Stromal cell of bone marrow (primary cell): ENCODE results near the gene DCAF7.

Experiments used
- DNase-seq: peaks from one replicate; pipeline ENCODE4 v3.0.0-alpha.2; 2012; ENCODE audit warnings: low read depth

Gene DCAF7

DNA sequence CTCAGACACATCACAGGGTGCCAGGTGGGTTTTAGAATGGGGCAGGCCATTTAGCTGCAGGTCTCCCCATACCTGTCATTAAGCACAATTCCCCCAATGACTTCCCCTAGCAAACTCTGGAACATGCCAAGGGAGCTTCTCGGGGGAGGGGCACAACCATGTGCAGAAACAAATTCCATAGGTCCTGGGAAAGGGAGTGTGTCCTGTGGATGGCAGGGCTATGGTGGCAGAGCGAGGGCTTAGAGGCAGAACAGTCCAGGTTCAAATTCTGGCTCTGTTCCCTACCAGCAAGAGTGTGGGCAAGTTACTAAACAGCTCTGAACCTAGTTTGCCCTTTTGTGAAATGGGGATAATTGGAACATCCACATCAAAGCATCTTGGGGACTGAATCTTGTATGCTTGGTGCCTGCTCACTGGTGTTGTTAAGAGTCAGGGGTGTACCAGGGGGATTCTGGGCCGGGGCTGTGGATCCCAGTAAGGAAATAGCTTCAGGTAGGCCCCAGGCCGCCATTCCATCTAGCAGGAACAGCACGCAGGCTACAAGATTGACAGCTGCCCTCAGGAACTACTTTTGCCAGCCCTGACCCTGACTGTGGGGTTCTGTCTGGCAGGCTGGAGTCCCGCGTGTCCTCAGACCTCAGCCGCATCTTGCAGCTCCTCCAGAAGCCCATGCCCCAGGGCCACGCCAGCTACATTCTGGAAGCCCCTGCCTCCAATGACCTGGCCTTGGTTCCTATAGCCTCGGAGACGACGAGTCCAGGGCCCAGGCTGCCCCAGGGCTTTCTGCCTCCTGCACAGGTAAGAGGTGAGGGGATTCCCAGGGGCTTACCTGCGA, 5.6 kb upstream of the DCAF7 start:
- DNase-seq = no peak

DNA sequence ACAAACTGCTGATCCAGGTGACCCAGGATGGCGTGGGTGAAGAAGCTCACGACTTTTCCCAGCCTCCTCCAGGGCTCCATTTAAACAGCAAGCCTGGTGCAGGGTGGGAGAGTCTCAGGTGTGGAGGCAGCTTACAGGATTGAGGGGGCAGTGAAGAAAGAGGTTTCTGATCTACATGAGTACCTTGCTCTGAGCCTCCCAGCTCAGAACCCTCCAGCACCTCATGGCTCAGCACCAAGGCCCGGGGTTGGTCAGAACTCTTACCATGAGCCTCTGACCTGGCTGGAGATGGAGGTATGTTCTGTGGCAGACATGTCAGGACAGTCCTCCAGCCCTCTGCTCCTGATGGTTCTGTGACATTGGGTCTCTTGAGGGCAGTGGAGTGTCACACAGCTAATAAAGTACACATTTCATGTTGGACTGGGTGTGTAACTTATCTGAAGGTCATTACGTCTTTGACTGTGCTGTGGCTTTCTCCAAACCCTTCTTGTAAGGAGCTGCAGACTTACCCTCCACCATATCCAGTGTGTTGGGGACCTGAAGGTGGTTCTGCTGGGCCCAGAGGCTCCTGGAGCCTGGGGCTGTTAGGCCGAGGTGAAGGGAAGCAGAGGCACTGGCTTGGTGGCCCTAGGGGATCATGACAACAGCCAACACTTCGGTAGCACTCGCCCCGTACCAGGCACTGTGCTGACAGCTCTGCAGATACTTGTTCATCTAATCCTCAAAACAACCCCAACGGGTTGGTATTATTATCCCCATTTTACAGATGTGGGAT, 3.8 kb upstream of the DCAF7 start:
- DNase-seq = no peak

DNA sequence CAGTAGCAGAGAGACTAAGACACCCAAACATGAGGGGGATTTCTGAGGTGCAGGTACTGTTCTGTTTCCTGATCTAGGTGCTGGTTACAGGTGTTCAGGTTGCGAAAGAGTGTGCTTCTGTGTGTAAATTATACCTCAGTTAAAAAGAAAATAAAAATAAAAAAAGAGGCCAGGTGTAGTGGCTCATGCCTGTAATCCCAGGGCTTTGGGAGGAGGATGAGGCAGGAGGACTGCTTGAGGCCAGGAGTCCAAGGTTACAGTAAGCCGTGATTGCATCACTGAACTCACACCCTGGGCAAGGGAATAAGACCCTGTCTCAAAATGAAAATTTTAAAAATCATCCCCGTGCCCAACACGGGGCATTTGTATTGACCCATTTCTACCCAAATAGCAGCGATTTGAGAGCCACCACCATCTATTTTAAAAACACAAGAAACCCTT, 3.2 kb upstream of the DCAF7 start:
- no peak for DNase-seq

DNA sequence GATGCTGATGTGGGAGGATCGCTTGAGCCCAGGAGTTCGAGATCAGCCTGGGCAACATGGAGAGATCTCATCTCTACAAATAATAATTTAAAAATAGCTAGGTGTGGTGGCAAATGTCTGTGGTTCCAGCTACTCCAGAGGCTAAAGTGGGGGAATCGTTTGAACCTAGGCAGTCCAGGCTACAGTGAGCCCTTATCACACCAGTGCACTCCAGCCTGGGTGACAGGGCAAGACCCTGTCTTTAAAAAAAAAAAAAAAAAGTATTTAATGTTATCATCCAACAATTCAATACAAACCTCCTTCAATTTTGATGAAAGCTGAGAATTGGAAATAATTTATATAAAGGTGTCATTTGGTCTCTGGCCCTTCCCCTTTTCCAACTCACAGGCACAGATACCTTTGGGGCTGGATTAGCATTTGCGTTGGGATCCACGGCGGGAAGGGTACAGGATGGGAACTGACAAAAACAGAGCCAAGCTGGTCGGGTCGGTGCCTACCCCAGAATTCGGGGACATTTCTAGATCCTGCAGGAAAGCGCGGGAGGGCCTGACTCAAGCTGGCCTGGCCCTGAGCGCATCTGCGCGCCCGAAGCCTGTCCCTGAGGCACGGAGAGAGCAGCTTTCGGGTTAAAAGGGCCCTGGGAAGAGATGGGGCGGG, 860 bp upstream of the DCAF7 start:
- no peak for DNase-seq

DNA sequence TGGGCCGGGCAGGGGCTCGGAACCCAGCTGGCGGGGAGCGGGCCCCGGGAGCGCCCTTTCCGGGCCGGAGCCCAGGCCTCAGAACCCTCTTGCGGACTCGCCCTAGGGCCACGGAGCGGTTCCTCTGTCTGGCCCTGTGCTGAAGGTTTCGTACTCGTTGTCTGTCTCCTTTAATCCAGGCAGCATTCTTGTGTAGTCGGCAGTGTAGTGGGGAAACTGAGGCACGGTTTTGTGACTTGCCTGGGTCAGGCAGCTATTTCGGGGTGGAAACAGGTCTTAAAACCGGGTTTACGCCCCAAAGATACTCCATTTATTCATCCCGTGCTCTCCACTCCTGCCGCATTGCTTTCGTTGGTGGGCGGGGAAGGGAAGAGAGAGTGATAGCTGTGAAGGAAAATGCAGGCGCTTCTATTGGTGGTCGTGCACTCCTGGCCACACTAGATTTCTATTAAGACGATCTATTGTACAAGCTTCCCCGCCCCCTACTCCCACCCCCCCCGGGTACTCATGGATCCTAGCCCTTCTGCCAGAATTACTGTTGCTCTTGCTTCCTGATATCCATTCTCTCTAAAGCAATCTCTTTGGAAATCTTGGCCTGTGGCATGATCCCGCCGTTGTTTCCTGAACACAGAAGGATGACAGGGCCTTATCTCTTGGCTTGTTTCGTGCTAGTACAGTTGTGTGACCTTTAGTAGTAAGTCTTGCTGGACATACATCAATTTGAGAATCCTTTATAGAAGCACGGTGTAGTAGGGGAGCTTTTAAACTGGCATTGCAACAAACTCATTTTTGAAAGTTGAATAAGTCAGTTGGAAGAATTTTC, 751 bp downstream of the DCAF7 start:
- DNase-seq = no peak

DNA sequence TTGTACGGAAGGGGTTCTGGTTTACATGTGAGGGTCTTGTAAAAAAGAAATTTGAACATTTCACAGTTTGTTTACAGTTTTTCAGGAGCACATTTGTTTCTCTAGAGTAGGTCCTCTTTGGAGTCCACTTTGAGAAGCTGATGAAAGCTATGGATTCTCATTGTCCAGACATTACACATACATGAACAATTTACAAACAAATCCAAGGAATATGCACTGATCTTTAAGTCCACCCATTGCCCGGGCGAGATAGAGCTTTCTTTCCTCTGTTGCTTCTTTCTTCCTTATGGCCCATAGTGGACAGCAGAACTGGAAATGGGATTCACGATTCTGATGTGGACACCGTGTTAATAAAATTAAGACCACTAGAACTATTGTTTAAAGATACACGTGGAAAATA, 1.9 kb downstream of the DCAF7 start:
- DNase-seq = no peak

DNA sequence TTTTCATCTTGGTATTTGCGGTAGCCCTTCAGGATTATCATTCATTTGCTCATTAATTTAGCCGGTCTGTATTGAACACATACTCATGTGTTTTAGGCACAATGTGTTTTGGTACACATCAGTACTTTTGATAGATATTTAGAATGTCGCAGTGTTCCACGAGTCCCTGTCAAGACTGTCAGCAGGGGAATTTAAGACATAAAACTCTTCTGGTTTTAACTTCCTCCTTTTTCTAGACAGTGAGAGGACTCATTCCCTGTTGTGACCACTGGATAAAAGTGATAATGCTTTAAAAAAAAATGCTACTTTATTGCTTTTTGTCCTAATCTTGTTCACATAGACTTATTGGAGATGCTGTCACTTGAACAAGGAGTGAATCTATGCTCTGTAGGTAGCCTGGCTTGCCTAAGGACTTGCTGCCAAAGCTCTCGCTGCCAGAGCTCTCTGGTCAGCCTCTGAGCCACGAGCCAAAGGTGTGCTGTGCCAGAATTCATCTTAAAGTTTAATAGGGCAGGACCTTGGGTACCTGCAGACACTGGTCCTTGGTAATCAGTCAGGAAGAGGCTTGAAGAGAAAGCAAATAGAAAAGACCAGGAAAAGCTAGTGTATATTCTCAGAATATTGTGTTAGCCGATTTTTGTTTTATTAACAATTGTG, 5.4 kb downstream of the DCAF7 start:
- DNase-seq = no peak

DNA sequence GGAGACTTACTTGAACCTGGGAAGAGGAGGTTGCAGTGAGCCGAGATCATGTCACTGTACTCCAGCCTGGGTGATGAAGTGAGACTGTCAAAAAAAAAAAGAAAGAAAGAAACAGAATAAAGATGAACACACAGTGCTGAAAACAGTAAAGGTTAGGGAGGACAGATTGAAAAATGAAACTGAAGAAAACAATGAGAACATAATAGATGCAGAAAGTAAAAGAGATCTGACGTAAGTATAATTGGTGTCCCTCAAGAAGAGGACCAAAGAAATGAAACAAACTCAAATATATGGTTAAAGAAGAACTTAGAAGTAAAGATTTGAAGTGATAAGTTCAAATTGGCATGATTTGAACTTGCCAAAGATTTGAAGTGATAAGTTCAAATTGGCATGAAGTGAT, 7.1 kb downstream of the DCAF7 start:
- no peak for DNase-seq

DNA sequence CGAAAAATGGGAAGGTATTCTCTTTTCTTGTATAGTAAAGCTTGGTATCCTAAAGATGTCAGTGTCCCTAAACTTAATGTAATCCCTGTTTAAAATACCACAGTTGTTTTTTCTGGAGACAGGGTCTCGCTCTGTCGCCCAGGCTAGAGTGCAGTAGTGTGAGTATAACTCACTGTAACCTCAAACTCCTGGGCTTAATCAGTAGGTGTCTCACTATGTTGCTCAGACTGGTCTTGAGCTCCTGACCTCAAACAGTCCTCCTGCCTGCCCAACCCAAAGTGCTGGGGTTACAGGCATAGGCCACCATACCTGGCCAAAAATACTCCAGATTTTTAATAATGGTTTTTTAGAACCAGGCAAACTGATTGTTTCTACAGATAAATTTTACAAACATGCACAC, 8.2 kb downstream of the DCAF7 start:
- DNase-seq = no peak

DNA sequence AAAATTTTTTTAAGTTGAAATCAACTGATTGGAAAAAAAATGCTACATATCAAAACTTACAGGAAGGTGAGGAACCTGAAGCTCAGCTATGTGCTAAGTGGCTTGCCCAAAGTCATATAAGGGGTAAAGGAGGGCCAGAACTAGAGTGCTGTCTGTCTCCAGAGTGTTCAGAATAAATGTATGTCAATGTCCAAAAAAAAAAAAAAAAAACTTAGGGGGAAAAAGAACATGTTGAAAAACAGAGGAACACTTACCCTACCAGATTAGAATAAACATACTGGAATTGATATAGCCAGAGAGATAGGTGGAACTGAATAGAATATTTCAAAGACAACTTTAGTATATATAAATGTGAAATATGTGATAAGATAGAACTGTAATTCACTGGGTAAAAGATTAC, 11.5 kb downstream of the DCAF7 start:
- DNase-seq = no peak

DNA sequence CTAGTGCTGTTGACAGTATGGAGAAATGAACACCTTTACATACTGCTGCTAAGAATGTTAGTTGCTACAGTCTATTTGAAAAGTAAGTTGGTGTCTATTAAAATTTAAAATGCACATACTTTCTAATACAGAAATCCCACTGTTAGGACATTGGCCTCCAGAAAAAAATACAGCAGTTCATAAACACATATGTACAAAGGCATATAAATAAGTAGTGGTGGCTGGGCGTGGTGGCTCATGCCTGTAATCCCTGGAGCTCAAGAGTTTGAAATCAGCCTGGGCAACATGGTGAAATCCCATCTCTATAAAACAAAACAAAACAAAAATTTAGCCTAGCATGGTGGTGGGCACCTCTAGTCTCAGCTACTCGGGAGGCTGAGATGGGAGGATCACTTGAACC, 13.1 kb downstream of the DCAF7 start:
- DNase-seq = no peak

DNA sequence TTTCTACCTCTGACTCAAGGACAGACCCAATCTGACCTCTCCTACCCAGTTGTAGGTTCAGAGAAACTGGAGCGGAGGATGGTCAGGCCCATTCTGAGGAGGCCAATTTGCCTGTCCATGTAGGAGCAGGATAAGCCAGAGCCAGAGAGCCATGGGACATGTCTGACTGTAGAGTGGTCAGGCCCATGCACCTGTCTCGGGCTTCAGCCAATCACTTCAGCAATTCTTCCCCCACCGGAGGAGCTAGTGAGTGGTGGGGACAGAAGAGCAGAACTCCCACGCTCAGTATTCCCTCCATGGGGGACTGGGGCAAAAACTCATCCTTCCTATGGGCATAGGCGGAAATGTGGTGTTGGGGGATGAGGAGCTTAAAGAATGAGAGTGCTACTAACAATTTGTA, 14.3 kb downstream of the DCAF7 start:
- DNase-seq = no peak

DNA sequence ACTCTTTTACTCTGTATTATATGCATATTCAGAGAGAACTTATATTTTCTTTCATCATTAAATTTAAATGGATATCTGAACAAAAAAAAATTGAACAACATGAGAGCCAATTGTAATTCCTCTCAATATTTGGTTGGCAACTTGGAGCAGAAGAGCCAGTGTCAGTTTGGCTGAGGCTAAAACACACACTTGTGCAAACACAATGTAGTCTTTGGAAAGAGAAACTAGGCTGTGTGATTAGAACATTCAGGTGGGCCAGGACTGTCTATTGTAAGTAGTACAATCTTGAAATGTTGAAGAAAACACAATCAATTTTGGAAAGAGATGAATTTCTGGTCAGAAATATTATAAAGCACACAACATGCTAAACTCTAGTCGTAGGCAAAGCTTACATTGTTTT, 17.0 kb downstream of the DCAF7 start:
- no peak for DNase-seq

DNA sequence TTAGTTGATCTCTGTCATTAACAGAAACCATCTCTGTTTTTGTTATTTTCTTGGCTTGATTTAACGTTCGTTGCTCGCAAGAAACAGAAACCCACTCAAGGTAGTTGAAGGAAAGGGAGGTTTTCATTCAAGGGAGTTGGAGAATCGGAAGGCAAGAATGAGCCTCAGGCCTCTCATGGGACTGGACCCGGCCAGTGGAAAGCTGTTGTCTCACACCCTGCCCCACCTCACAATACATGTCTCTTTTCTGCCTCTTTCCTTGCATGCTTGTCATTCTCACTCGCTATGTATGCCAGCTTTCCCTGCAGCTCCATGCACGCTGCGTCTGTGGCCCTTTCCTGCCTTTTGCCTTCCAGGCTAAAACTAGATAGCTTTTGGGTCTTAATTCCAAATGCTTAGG, 18.3 kb downstream of the DCAF7 start:
- DNase-seq = no peak

DNA sequence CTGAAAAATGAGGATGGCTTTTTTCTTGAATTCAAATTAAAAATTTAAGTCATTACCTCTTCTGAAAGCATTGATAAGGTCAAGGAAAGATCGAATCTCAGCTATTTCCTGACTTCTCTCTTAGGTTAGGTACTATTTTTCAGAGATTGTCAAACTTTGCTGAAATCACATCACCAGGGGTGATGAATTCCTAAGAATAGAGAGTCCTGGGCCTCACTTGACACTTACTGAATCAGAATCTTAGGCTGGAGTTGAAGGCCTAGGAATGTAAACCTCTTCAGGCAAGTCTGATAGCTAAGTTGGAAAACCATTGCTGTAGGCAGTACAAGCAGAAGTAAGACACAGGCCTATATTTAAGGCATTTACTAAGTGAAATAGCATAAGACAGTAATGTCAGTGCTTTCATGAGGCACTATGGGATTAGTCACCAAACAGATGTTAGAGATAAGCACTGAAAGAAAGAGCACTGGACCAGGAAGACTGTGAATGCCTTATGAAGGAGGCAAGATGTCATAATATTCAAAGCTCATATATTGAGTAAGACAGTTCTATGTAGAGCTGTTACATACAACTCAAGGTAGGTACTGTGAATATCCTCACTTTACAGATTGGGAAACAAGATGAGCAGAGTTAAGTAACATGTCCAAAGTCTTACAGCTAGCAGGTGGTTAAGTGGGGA, 21.5 kb downstream of the DCAF7 start:
- peak; percentile 16 for DNase-seq

DNA sequence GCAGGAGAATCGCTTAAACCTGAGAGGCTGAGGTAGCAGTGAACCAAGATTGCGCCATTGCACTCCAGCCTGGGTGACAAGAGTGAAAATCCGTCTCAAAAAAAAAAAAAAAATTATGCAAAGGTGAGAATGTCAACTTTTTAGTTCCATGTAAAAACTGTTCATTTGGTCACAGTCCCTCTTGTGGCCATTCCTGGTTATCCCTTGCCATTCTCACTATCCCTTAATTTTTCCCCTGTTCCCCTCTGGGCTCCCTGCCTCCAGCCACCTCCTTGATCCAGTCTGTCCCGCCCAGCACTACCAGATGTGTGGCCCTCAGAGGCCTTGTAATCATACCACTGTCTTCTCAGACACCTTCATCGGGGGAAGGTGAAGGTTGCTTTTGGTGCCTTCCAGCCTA, 23.4 kb downstream of the DCAF7 start:
- DNase-seq = no peak

DNA sequence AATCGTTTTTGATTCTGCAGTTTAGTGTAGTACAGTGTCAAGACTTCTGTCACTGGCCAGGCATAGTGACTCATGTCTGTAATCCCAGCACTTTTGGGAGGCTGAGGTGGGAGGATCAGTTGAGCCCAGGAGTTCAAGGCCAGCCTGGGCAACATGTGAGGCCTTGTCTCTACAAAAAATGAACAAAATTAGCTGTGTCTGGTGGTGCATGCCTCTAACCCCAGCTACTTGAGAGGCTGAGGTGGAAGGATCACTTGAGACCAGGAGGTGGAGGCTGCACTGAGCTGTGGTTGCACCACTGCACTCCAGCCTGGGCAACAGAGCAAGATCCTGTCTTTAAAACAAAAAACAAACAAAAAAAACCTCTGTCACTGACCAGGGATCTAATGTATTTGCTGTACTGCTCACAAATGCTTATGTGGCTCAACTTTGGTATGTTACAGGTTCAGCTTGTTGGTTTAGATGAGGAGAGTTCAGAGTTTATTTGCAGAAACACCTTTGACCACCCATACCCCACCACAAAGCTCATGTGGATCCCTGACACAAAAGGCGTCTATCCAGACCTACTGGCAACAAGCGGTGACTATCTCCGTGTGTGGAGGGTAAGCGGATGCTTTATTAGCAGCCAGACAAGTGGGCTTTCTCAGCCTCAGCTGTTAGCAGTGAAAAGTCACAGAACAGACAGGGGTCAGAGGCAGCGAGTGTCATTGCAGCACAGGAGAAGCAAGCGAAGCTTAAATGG, 27.9 kb downstream of the DCAF7 start:
- no peak for DNase-seq

DNA sequence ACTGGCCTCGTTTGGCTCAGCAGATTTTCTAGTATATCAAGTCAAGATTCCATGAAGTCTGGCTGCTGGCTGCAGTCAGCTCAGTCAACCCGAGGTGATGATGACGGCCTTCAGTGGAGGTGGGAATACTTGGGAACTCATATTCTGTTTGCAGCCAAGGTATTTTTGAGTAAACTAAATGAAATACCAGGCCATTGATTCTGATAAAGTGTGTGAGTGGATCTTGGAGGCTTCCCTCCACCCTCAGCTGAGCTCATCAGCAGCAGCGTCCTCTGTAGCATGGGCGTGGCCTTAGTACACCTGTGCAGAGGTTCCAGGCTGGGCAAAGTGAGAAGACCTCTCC, 28.5 kb downstream of the DCAF7 start:
- DNase-seq = no peak

DNA sequence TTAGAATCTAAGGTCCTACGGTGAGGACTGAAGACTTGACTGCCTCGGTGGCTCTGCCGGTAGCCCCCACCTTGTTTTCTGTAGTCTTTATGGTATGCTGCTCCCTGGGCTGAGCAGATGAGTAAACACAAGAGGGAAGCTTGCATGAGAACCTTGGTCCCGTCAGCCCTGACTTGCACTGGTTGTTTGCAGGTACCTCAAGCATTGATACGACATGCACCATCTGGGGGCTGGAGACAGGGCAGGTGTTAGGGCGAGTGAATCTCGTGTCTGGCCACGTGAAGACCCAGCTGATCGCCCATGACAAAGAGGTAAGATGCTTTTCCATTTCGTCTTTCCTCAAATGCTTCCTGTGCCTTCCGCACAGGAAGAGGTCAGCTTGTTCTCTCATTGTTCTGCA, 29.4 kb downstream of the DCAF7 start:
- DNase-seq = no peak

DNA sequence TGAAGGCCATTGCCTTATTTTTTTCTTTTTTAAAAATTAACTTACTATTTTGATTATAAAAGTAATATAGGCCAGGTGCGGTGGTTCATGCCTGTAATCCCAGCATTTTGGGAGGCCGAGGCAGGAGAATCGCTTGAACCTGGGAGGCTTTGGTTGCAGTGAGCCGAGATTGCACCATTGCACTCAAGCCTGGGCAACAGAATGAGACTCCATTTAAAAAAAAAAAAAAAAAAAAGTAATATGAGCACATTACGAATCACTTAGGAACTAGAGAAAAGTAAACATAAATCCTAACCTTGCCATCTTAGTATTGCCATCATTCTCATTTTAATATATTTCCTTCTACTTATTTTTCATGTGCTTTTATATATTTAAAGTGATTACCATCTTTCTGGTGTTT, 37.5 kb downstream of the DCAF7 start:
- DNase-seq = no peak
